Measurements from ENCODE around the gene YAP1. TPM values are rescaled to one million over a fixed set of nuclear protein-coding genes. Genes with fewer than 3 reads are reported as not detected.

YAP1 gene
- total RNA-seq, 5 donors from 2014 or later (not counting 1 experiment from before 2014, with no cell fraction given), result 0.23 to 0.86 (median 0.63) TPM

- Histone ChIP-seq H3K4me1 (ENCODE audit: control insufficient read depth in 1 of 2, extremely low read depth in 1 of 2, insufficient read depth in 2 of 2, low read length in 2 of 2) (no peaks in the 10 kb centered on the region), H3K4me3 (ENCODE audit: control insufficient read depth in 1 of 2, extremely low read depth in 1 of 2, low read length in 1 of 2) (no peak overlapping the region), H3K27ac (ENCODE audit: low read length) (no peak overlapping the region), H3K27me3 (replicated peaks in 1 of 2; ENCODE audit: control insufficient read depth in 2 of 2, extremely low read depth in 1 of 2, insufficient read depth in 2 of 2, low read length in 1 of 2) (peaks cover 2 to 10% of the 10 kb centered on the region in 2 experiments), H3K36me3 (ENCODE audit: control insufficient read depth in 2 of 2, extremely low read depth in 1 of 2, insufficient read depth in 1 of 2, low read length in 1 of 2) (no peaks in the 10 kb centered on the region), H3K9me3 (no peaks in the 10 kb centered on the region)
- ATAC-seq (replicated peaks in 1 of 4), result no peak
- Mint-ChIP-seq H3K4me3 (no peak overlapping the region), H3K27ac (no peak overlapping the region), H3K27me3 (peaks cover 30 to 32% of the 10 kb centered on the region in 2 donors), H3K9me3 (no peaks in the 10 kb centered on the region), H3K4me1 (no peaks in the 10 kb centered on the region), H3K36me3 (no peaks in the 10 kb centered on the region)
- ChIA-PET CTCF (no interaction called here), POLR2A (no interaction called here)
- DNase-seq, result no peak
- no CpG with 5 or more reads among the region's 2 CpGs for WGBS (ENCODE audit: insufficient coverage)
Observed at GRCh38 chr11:102239448-102239847, 129.2 kb downstream of the YAP1 start.

GRCh38 chr11:102239911-102240310, 129.7 kb downstream of the YAP1 start:
- H3K36me3 Mint-ChIP-seq, result no peaks in the 10 kb centered on the region
- WGBS (ENCODE audit: insufficient coverage), result no CpG with 5 or more reads among the region's 6 CpGs
- CTCF ChIA-PET, result interaction anchor here in 1 of 2 donors (0.6 kb wide), 1 partner anchor 25 kb away, joined by 3 read pairs; no protein-coding TSS in a partner anchor

GRCh38 chr11:102240502-102240901, 130.3 kb downstream of the YAP1 start:
- no peak for DNase-seq
- ChIA-PET CTCF (interaction anchor here in 1 of 2 donors (0.6 kb wide), 1 partner anchor 25 kb away, joined by 3 read pairs; no protein-coding TSS in a partner anchor), POLR2A (interaction anchor here in 1 of 2 donors (0.6 kb wide), 1 partner anchor 338 kb away, joined by 3 read pairs; no protein-coding TSS in a partner anchor)
- H3K4me3 ChIP-seq (ENCODE audit: control insufficient read depth in 1 of 2, extremely low read depth in 1 of 2, low read length in 1 of 2), result no peak overlapping the region
- H3K27me3 Mint-ChIP-seq, result peaks cover 22 to 28% of the 10 kb centered on the region in 2 donors
- H3K36me3 Mint-ChIP-seq, result no peaks in the 10 kb centered on the region
- H3K27ac Mint-ChIP-seq, result no peak overlapping the region
- peaks cover 2 to 10% of the 10 kb centered on the region in 2 experiments for H3K27me3 ChIP-seq (replicated peaks in 1 of 2; ENCODE audit: control insufficient read depth in 2 of 2, extremely low read depth in 1 of 2, insufficient read depth in 2 of 2, low read length in 1 of 2)
- H3K4me3 Mint-ChIP-seq, result no peak overlapping the region
- WGBS (ENCODE audit: insufficient coverage), result 63% methylated on average over 1 of the region's 2 CpGs
- no peak overlapping the region for H3K27ac ChIP-seq (ENCODE audit: low read length)
- no peak for ATAC-seq (replicated peaks in 1 of 4)
- no peaks in the 10 kb centered on the region for H3K36me3 ChIP-seq (ENCODE audit: control insufficient read depth in 2 of 2, extremely low read depth in 1 of 2, insufficient read depth in 1 of 2, low read length in 1 of 2)
- H3K9me3 Mint-ChIP-seq, result no peaks in the 10 kb centered on the region
- H3K4me1 Mint-ChIP-seq, result no peaks in the 10 kb centered on the region
- no peaks in the 10 kb centered on the region for H3K4me1 ChIP-seq (ENCODE audit: control insufficient read depth in 1 of 2, extremely low read depth in 1 of 2, insufficient read depth in 2 of 2, low read length in 2 of 2)
- H3K9me3 ChIP-seq, result no peaks in the 10 kb centered on the region

More at GRCh38 chr11:102239911-102240310, 129.7 kb downstream of the YAP1 start:
- H3K4me3 Mint-ChIP-seq, result no peak overlapping the region
- Histone ChIP-seq H3K27ac (ENCODE audit: low read length) (no peak overlapping the region), H3K9me3 (no peaks in the 10 kb centered on the region), H3K27me3 (replicated peaks in 1 of 2; ENCODE audit: control insufficient read depth in 2 of 2, extremely low read depth in 1 of 2, insufficient read depth in 2 of 2, low read length in 1 of 2) (peaks cover 2 to 10% of the 10 kb centered on the region in 2 experiments), H3K4me3 (ENCODE audit: control insufficient read depth in 1 of 2, extremely low read depth in 1 of 2, low read length in 1 of 2) (no peak overlapping the region), H3K4me1 (ENCODE audit: control insufficient read depth in 1 of 2, extremely low read depth in 1 of 2, insufficient read depth in 2 of 2, low read length in 2 of 2) (no peaks in the 10 kb centered on the region), H3K36me3 (ENCODE audit: control insufficient read depth in 2 of 2, extremely low read depth in 1 of 2, insufficient read depth in 1 of 2, low read length in 1 of 2) (no peaks in the 10 kb centered on the region)
- POLR2A ChIA-PET, result no interaction called here
- ATAC-seq (replicated peaks in 1 of 4) (no peak), DNase-seq (no peak)
- H3K27me3 Mint-ChIP-seq, result peaks cover 25 to 28% of the 10 kb centered on the region in 2 donors
- no peaks in the 10 kb centered on the region for H3K4me1 Mint-ChIP-seq
- H3K9me3 Mint-ChIP-seq, result no peaks in the 10 kb centered on the region
- H3K27ac Mint-ChIP-seq, result no peak overlapping the region

GRCh38 chr11:102241026-102241425, 130.8 kb downstream of the YAP1 start:
- DNase-seq (no peak), ATAC-seq (replicated peaks in 1 of 4) (no peak)
- ChIA-PET CTCF (no interaction called here), POLR2A (interaction anchor here in 1 of 2 donors (0.6 kb wide), 1 partner anchor 337 kb away, joined by 3 read pairs; no protein-coding TSS in a partner anchor)
- Histone ChIP-seq H3K9me3 (no peaks in the 10 kb centered on the region), H3K4me3 (ENCODE audit: control insufficient read depth in 1 of 2, extremely low read depth in 1 of 2, low read length in 1 of 2) (no peak overlapping the region), H3K27me3 (replicated peaks in 1 of 2; ENCODE audit: control insufficient read depth in 2 of 2, extremely low read depth in 1 of 2, insufficient read depth in 2 of 2, low read length in 1 of 2) (peaks cover 2 to 10% of the 10 kb centered on the region in 2 experiments), H3K4me1 (ENCODE audit: control insufficient read depth in 1 of 2, extremely low read depth in 1 of 2, insufficient read depth in 2 of 2, low read length in 2 of 2) (no peaks in the 10 kb centered on the region), H3K36me3 (ENCODE audit: control insufficient read depth in 2 of 2, extremely low read depth in 1 of 2, insufficient read depth in 1 of 2, low read length in 1 of 2) (no peaks in the 10 kb centered on the region), H3K27ac (ENCODE audit: low read length) (no peak overlapping the region)
- peaks cover 22 to 31% of the 10 kb centered on the region in 2 donors for H3K27me3 Mint-ChIP-seq
- no peaks in the 10 kb centered on the region for H3K9me3 Mint-ChIP-seq
- H3K4me3 Mint-ChIP-seq, result no peak overlapping the region
- WGBS (ENCODE audit: insufficient coverage), result 20% methylated on average over 1 of the region's 1 CpG
- H3K4me1 Mint-ChIP-seq, result no peaks in the 10 kb centered on the region
- no peak overlapping the region for H3K27ac Mint-ChIP-seq
- H3K36me3 Mint-ChIP-seq, result no peaks in the 10 kb centered on the region

- no peak overlapping the region for H3K4me3 ChIP-seq (ENCODE audit: control insufficient read depth in 1 of 2, extremely low read depth in 1 of 2, low read length in 1 of 2)
- DNase-seq, result no peak
- H3K27me3 ChIP-seq (replicated peaks in 1 of 2; ENCODE audit: control insufficient read depth in 2 of 2, extremely low read depth in 1 of 2, insufficient read depth in 2 of 2, low read length in 1 of 2), result peaks cover 0 to 6% of the 10 kb centered on the region in 2 experiments
- no peak overlapping the region for H3K27ac ChIP-seq (ENCODE audit: low read length)
- no peaks in the 10 kb centered on the region for H3K9me3 ChIP-seq
- ATAC-seq (replicated peaks in 1 of 4), result no peak
- no peaks in the 10 kb centered on the region for H3K4me1 ChIP-seq (ENCODE audit: control insufficient read depth in 1 of 2, extremely low read depth in 1 of 2, insufficient read depth in 2 of 2, low read length in 2 of 2)
- no peaks in the 10 kb centered on the region for H3K36me3 ChIP-seq (ENCODE audit: control insufficient read depth in 2 of 2, extremely low read depth in 1 of 2, insufficient read depth in 1 of 2, low read length in 1 of 2)
- ChIA-PET POLR2A (no interaction called here), CTCF (no interaction called here)
- H3K4me3 Mint-ChIP-seq, result no peak overlapping the region
- H3K9me3 Mint-ChIP-seq, result no peaks in the 10 kb centered on the region
- WGBS (ENCODE audit: insufficient coverage), result 86% methylated on average over 1 of the region's 2 CpGs
- no peaks in the 10 kb centered on the region for H3K36me3 Mint-ChIP-seq
- peaks cover 9 to 15% of the 10 kb centered on the region in 2 donors for H3K27me3 Mint-ChIP-seq
- H3K4me1 Mint-ChIP-seq, result no peaks in the 10 kb centered on the region
- H3K27ac Mint-ChIP-seq, result no peak overlapping the region
Observed at GRCh38 chr11:102243399-102243884, 133.2 kb downstream of the YAP1 start.

- Histone ChIP-seq H3K27me3 (replicated peaks in 1 of 2; ENCODE audit: control insufficient read depth in 2 of 2, extremely low read depth in 1 of 2, insufficient read depth in 2 of 2, low read length in 1 of 2) (peaks cover 0 to 5% of the 10 kb centered on the region in 2 experiments), H3K36me3 (ENCODE audit: control insufficient read depth in 2 of 2, extremely low read depth in 1 of 2, insufficient read depth in 1 of 2, low read length in 1 of 2) (no peaks in the 10 kb centered on the region), H3K4me1 (ENCODE audit: control insufficient read depth in 1 of 2, extremely low read depth in 1 of 2, insufficient read depth in 2 of 2, low read length in 2 of 2) (no peaks in the 10 kb centered on the region), H3K27ac (ENCODE audit: low read length) (no peak overlapping the region), H3K4me3 (ENCODE audit: control insufficient read depth in 1 of 2, extremely low read depth in 1 of 2, low read length in 1 of 2) (no peak overlapping the region), H3K9me3 (no peaks in the 10 kb centered on the region)
- H3K27me3 Mint-ChIP-seq, result peaks cover 5 to 10% of the 10 kb centered on the region in 2 donors
- H3K9me3 Mint-ChIP-seq, result no peaks in the 10 kb centered on the region
- CTCF ChIA-PET, result no interaction called here
- ATAC-seq (replicated peaks in 1 of 4), result no peak
- no peaks in the 10 kb centered on the region for H3K4me1 Mint-ChIP-seq
- WGBS (ENCODE audit: insufficient coverage), result 20% methylated on average over 1 of the region's 5 CpGs
- POLR2A ChIA-PET, result no interaction called here
- H3K4me3 Mint-ChIP-seq, result no peak overlapping the region
- H3K36me3 Mint-ChIP-seq, result no peaks in the 10 kb centered on the region
- H3K27ac Mint-ChIP-seq, result no peak overlapping the region
- DNase-seq, result no peak
Observed at GRCh38 chr11:102244681-102245409, 134.6 kb downstream of the YAP1 start.
